SIG-M5 (cell line): ENCODE data around the gene TBX15.

ENCODE experiments used
- DNase-seq: peaks from one replicate; lab custom pipeline; 2025; lab: John Stamatoyannopoulos, UW

The TBX15 gene

GRCh38 chr1:119001181-119002027 lies 13.3 kb upstream of the TBX15 start:
- DNase-seq = no peak

- no peak for DNase-seq
These were observed 12.4 kb upstream of the TBX15 start for GRCh38 chr1:119000371-119001180.

GRCh38 chr1:118999348-119000071 lies 11.4 kb upstream of the TBX15 start:
- no peak for DNase-seq

GRCh38 chr1:118998171-118998570 lies 10.0 kb upstream of the TBX15 start:
- DNase-seq = no peak

DNA sequence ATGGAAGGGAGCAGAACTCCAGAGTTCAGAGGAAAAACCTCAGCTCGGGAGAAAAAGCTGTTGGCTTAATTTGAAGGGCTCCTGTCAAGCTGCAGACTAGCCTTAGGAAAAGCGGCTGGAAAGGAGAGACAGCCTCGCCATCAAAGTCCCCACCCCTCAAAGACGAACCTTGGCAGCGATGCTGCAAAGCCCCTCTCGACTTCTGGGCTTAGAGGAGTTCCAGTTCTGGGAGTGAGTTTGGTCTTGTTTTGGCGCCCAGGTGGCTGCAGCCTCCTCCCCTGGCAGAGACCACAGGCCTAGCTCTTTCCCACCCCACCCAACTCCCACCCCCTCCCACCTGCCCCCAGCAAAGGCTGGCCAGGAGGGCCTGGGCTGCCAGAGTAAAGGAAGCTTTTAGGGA lies 9.1 kb upstream of the TBX15 start:
- DNase-seq = no peak

- no peak for DNase-seq
These were observed 7.3 kb upstream of the TBX15 start for GRCh38 chr1:118995312-118996016.

GRCh38 chr1:118993700-118994026 lies 5.5 kb upstream of the TBX15 start:
- no peak for DNase-seq

GRCh38 chr1:118992868-118993699 lies 4.9 kb upstream of the TBX15 start:
- DNase-seq = no peak

- no peak for DNase-seq
These were observed 4.2 kb upstream of the TBX15 start for GRCh38 chr1:118992237-118992825.

- DNase-seq = no peak
These were observed 3.3 kb upstream of the TBX15 start for GRCh38 chr1:118991448-118991847.

GRCh38 chr1:118990513-118991152 lies 2.5 kb upstream of the TBX15 start:
- DNase-seq = no peak

- no peak for DNase-seq
These were observed 1.8 kb upstream of the TBX15 start for GRCh38 chr1:118989878-118990378.

DNA sequence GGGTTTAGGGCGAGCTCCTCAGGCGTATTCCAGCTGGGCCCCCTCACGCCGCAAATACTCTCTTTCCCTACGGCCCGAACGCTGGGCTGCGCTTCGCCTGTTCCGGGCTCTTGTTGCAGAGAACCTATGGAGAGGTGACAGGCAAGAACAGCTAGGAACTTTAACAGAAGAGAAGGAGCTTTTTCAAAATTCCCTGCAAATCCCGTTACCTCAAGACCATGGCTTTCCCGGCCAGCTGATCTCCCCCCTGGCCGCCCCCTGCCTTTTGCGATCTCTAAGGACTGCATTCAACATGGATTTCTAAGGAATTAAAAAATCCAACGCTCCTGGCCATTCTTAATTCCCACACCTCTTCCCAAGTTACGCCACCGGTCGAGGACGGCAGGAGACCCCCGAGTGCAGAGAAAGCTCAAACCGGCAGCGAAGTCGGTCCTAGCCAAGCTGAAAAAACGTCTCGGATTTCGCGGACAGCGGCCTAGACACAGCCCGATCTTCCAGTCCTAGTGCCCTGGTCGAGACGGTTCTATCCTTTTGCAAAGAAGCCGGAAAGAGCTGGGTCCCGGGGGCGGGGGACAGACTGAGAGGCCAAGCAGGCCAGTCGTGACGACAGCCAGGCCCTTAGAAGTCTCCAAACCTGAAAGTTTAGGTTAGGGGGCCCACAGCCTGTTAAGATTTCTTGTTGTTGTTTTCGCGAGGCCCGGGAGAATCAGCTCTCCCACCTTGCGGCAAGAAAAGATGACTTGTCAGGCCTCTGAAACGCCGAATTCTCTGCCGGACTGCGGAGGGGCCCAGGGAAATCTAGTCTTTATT lies 1.1 kb upstream of the TBX15 start:
- no peak for DNase-seq

DNA sequence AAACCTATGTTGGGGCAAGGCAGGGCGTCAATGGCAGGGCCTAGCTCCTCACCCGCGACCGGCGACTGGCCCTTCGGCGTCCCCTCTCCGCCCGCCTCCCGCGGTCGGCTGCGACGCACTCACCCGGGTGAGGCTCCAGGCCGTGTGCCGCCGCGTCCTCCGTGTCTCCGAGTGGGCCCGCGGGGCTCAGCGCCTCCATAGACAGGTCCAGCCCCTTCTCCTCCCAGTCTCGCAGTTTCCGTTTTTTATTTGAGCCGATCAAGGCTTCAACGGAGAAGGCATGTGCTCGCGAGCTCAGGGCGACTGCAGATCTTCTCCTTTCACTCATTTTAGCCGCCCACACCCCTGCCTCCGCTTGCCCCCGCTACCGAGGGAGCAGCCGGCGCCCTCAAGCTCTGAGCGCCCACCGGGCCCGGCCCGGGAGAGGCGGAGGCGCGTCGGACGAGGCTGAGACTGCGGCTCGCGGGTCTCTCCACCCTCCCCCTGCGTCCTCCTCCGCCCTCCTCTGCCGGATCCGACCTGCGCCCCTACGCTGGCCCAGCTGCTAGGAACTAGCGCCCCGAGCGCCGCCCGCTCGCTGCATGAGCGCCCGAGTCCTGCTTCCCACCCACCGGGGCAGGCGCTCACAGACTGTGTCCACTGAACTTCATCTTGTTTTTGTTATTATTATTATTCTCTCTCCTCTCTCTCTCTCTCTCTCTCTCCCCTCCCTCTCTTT lies 516 bp downstream of the TBX15 start:
- DNase-seq = no peak

- no peak for DNase-seq
These were observed 1.3 kb downstream of the TBX15 start for GRCh38 chr1:118986555-118987467.

DNA sequence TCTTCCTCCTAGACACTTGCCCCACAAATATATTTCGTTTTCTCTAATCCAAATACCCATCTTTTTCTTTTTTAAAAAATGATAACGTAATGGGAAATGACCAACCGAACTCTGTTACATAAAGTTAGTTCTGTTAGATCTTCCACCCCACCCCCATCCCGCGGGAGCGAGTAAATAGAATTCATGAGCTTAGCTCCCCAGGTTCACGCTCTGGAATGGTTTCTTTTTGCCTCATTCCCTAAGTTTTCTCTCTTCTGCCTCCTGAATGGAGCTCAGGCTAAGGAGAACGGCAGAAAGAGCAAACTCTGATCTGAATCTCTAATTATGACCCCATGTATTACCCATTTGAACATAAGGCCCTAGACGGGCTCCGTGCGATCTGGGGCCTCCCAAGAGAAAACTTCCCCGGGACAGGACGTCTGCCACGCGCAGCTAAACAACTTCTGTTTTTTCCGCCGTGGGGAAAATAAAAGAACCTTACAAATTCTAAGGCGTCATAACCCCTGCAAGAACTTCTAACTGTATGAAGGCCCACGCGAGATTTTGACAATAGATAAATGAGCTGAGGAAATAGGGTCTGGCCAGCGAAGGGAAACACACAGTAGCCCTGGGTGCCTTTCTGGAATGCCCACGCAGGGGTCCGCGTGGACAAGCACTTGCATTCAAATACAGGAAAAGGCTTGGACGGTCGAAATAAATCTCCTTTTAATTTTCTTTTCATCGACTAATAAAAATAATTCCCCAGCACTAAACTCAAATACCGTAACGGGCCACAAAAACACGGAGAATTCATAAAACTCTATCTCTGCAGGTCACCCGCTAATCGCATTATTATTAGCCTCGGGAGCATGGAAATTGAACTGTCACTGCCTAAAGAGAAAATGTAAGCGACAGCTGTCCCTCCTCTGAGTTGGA lies 2.2 kb downstream of the TBX15 start:
- DNase-seq = no peak
